COLO829 (cell line): ENCODE data around the gene NEURL3.
"Not testable (repeated sequence)": the region's sequence is repeated elsewhere in the genome, so short reads cannot be mapped to it uniquely, and the experiment has no call there.

Source experiments
- DNase-seq: peaks from one replicate; pipeline ENCODE4 v3.0.0; 2012; ENCODE audit warnings: low spot score

The NEURL3 gene

GRCh38 chr2:96506016-96506906, 1.1 kb upstream of the NEURL3 start:
- DNase-seq: no peak

- no peak for DNase-seq
These were observed 1.4 kb downstream of the NEURL3 start for GRCh38 chr2:96503637-96504243.

- no peak for DNase-seq
These were observed 2.1 kb downstream of the NEURL3 start for GRCh38 chr2:96502891-96503636.

GRCh38 chr2:96501886-96502810, 3.0 kb downstream of the NEURL3 start:
- no peak for DNase-seq

GRCh38 chr2:96501471-96501874, 3.7 kb downstream of the NEURL3 start:
- DNase-seq: no peak

GRCh38 chr2:96500385-96501066, 4.6 kb downstream of the NEURL3 start:
- no peak for DNase-seq

- DNase-seq: no peak
These were observed 5.8 kb downstream of the NEURL3 start for GRCh38 chr2:96499061-96499960.

GRCh38 chr2:96498611-96499010, 6.5 kb downstream of the NEURL3 start:
- DNase-seq: not testable (repeated sequence)

- DNase-seq: no peak
These were observed 7.1 kb downstream of the NEURL3 start for GRCh38 chr2:96498021-96498431.

- DNase-seq: no peak
These were observed 9.1 kb downstream of the NEURL3 start for GRCh38 chr2:96495982-96496629.

GRCh38 chr2:96494188-96494587, 11.0 kb downstream of the NEURL3 start:
- no peak for DNase-seq

- DNase-seq: no peak
These were observed 12.1 kb downstream of the NEURL3 start for GRCh38 chr2:96493072-96493471.

GRCh38 chr2:96491860-96492497, 13.2 kb downstream of the NEURL3 start:
- DNase-seq: no peak

GRCh38 chr2:96489663-96490062, 15.5 kb downstream of the NEURL3 start:
- DNase-seq: no peak

- DNase-seq: no peak
These were observed 15.9 kb downstream of the NEURL3 start for GRCh38 chr2:96489261-96489660.

GRCh38 chr2:96486696-96487095, 18.5 kb downstream of the NEURL3 start:
- no peak for DNase-seq

- peak; percentile 38 for DNase-seq
These were observed 19.2 kb downstream of the NEURL3 start for GRCh38 chr2:96485751-96486651.

GRCh38 chr2:96485350-96485749, 19.8 kb downstream of the NEURL3 start:
- DNase-seq: no peak
